ENCODE measurements around the gene COL6A3. TPM values are rescaled to one million over a fixed set of nuclear protein-coding genes. Genes with fewer than 3 reads are reported as not detected.

The COL6A3 gene
- total RNA-seq, 2 donors from 2014 or later, result 26.9 to 86.9 TPM

GRCh38 chr2:237431372-237431771, 17.4 kb upstream of the COL6A3 start:
- intact Hi-C loops (cut with DNase I), result no loop called here
- no peak for DNase-seq (ENCODE audit: low spot score)
- no peak overlapping the region for H3K4me3 ChIP-seq
- TF ChIP-seq POLR2AphosphoS5 (IDR thresholded peaks at IDR 0.05), result no peak
- TF ChIP-seq, protein P1, sequence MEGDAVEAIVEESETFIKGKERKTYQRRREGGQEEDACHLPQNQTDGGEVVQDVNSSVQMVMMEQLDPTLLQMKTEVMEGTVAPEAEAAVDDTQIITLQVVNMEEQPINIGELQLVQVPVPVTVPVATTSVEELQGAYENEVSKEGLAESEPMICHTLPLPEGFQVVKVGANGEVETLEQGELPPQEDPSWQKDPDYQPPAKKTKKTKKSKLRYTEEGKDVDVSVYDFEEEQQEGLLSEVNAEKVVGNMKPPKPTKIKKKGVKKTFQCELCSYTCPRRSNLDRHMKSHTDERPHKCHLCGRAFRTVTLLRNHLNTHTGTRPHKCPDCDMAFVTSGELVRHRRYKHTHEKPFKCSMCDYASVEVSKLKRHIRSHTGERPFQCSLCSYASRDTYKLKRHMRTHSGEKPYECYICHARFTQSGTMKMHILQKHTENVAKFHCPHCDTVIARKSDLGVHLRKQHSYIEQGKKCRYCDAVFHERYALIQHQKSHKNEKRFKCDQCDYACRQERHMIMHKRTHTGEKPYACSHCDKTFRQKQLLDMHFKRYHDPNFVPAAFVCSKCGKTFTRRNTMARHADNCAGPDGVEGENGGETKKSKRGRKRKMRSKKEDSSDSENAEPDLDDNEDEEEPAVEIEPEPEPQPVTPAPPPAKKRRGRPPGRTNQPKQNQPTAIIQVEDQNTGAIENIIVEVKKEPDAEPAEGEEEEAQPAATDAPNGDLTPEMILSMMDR (IDR thresholded peaks at IDR 0.05), result no peak
- TF ChIP-seq POLR2A (IDR thresholded peaks at IDR 0.05), result no peak
- H3K4me1 ChIP-seq (replicated peaks), result peaks cover 3% of the 10 kb centered on the region
- H3K36me3 ChIP-seq, result no peaks in the 10 kb centered on the region
- no peaks in the 10 kb centered on the region for H3K27me3 ChIP-seq (replicated peaks; ENCODE audit: insufficient read depth)
- H3K27ac ChIP-seq, result no peak overlapping the region
- H3K9me3 ChIP-seq, result no peaks in the 10 kb centered on the region
- 94% methylated on average over 1 of the region's 1 CpG for WGBS

GRCh38 chr2:237430861-237431260, 16.9 kb upstream of the COL6A3 start:
- Histone ChIP-seq H3K27me3 (replicated peaks; ENCODE audit: insufficient read depth) (no peaks in the 10 kb centered on the region), H3K27ac (no peak overlapping the region), H3K9me3 (no peaks in the 10 kb centered on the region), H3K36me3 (no peaks in the 10 kb centered on the region), H3K4me1 (replicated peaks) (peaks cover 3% of the 10 kb centered on the region), H3K4me3 (no peak overlapping the region)
- WGBS, result 100% methylated on average over 1 of the region's 1 CpG
- TF ChIP-seq, protein P1 (IDR thresholded peaks at IDR 0.05), result no peak
- TF ChIP-seq POLR2A (IDR thresholded peaks at IDR 0.05), result no peak
- no peak for TF ChIP-seq POLR2AphosphoS5 (IDR thresholded peaks at IDR 0.05)
- no peak for DNase-seq (ENCODE audit: low spot score)
- intact Hi-C loops (cut with DNase I), result no loop called here

- Histone ChIP-seq H3K27ac (no peak overlapping the region), H3K4me3 (no peak overlapping the region), H3K36me3 (no peaks in the 10 kb centered on the region), H3K4me1 (replicated peaks) (no peaks in the 10 kb centered on the region), H3K9me3 (no peaks in the 10 kb centered on the region), H3K27me3 (replicated peaks; ENCODE audit: insufficient read depth) (no peaks in the 10 kb centered on the region)
- TF ChIP-seq POLR2AphosphoS5 (IDR thresholded peaks at IDR 0.05), result no peak
- TF ChIP-seq, protein P1 (IDR thresholded peaks at IDR 0.05), result no peak
- TF ChIP-seq POLR2A (IDR thresholded peaks at IDR 0.05), result no peak
- 75% methylated on average over 3 of the region's 3 CpGs for WGBS
- DNase-seq (ENCODE audit: low spot score), result no peak
- intact Hi-C loops (cut with DNase I), result no loop called here
Observed at GRCh38 chr2:237429753-237430152, 15.8 kb upstream of the COL6A3 start.

DNA sequence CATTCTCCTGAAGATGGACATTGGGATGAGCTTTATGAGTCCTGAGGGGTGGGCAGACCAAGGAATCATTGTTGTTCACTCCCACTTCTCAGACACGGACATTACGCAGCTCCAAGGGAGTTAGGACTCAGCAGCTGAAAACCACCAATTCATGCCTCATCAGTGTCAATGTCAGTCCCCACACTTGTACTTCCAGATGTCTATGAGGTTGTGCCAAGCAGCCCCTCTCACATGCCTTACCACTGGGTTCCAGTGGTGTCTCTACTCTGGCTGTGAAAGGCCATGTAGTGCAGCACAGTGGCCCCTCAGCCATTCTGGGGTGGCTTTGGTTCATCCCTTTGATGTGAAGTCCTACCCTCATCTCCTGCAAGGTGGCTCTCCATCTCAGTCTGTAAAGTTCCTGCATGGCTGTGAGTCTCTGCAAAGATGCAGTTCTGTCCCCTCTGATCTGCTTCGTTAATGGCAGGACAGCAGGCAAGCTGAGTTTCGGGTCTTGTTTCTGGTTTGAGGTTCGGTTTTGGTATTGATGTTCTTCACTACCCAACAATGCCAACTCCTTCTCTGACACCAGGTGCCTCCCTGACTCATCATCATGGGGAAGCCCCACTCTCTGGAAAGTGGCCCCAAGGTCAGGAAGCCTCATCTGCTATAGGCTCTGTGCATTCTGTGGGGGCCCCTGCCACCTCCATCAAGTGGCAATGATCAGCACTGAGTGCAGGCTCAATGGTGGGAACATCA, 14.0 kb upstream of the COL6A3 start:
- Histone ChIP-seq H3K36me3 (no peaks in the 10 kb centered on the region), H3K27ac (no peak overlapping the region), H3K27me3 (replicated peaks; ENCODE audit: insufficient read depth) (no peaks in the 10 kb centered on the region), H3K9me3 (no peaks in the 10 kb centered on the region), H3K4me3 (no peak overlapping the region), H3K4me1 (replicated peaks) (no peaks in the 10 kb centered on the region)
- DNase-seq (ENCODE audit: low spot score), result no peak
- 91% methylated on average over 5 of the region's 5 CpGs for WGBS
- intact Hi-C loops (cut with DNase I), result no loop called here
- TF ChIP-seq POLR2A (IDR thresholded peaks at IDR 0.05), result no peak
- TF ChIP-seq, protein P1 (IDR thresholded peaks at IDR 0.05), result no peak

DNA sequence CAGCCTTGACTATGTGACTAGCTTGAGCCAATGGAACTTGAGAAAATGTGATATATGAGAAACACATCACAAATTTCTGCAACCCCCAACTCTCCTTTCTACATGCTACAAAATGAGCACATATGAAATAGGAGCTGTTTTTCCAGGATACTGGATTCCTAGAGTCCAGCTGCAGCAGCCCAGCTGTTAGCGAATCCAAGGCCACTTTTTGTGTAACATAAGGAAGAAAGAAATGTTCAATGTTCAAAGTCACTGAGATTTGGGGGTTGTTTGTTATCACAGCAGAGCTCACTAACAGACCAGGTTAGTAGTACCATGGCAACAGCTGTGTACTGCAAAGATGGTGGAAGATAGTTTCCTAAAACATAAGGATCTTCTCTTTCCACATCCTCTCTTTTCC, 12.6 kb upstream of the COL6A3 start:
- TF ChIP-seq, protein P1 (IDR thresholded peaks at IDR 0.05), result no peak
- no peak for TF ChIP-seq POLR2A (IDR thresholded peaks at IDR 0.05)
- TF ChIP-seq POLR2AphosphoS5 (IDR thresholded peaks at IDR 0.05), result no peak
- intact Hi-C loops (cut with DNase I), result no loop called here
- 100% methylated on average over 1 of the region's 1 CpG for WGBS

More for the DNA sequence above, 12.6 kb upstream of the COL6A3 start:
- DNase-seq (ENCODE audit: low spot score), result no peak
- Histone ChIP-seq H3K4me3 (no peak overlapping the region), H3K36me3 (no peaks in the 10 kb centered on the region), H3K4me1 (replicated peaks) (peaks cover 6% of the 10 kb centered on the region), H3K27me3 (replicated peaks; ENCODE audit: insufficient read depth) (no peaks in the 10 kb centered on the region), H3K9me3 (no peaks in the 10 kb centered on the region), H3K27ac (no peak overlapping the region)

Data from prostate gland (tissue), 2 donors.